Ramos (cell line): Measurements from ENCODE around the gene UGT2B17.
"Not testable (repeated sequence)": the region's sequence is repeated elsewhere in the genome, so short reads cannot be mapped to it uniquely, and the experiment has no call there.

Experiments
- in situ Hi-C: fragments of 300-500 bp; cut with MboI; formaldehyde crosslinking; loops from one replicate; pipeline ENCODE4 v1.14.3; 2022; ENCODE audit warnings: low sequenced_read_pairs; ENCODE audit not compliant: unreplicated experiment

Gene UGT2B17

DNA sequence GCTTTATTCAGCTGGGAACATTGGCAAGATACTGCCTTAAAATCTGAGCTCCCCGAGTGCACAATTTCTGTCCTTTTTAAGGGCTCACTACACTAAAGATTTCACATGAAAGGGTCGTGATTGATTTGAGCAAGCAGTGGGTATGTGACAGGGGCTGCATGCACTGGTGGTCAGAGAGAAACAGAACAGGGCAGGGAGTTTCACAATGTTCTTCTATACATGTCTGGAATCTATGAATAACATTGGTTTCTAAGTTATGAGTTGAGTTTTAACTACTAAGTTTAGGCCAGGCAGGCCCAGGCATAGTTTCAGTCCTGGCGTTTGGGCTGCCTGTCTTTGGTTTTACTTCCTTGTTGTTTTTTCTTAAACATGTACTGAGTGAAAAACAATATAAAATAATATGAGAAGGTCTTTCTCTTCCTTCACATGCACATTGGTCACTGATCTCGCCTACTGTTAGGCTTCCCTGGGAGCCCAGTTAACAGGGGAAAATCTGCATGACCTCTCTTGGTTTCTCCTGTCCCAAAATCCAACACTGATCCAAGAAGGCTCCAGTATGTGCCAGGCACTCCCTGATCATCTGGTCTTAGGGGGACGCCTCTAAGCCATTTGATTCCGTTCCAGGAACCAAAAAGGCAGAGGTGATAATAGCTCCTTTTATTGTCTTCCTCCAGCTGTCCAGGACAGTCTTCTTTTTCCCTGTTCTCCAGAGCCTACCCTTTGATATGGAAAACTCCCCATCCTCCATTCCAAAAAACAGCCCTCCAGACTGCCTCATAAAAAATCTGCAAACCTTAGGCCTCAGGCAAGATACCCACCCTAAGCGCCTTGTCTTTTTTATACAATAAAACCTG lies at the start of gene UGT2B17:
UGT2B17 (minus strand) TSS at position 51 of the 854 bp plus-strand sequence. CDS start 7,838 bp downstream, outside the sequence.
- in situ Hi-C loops = no loop called here

DNA sequence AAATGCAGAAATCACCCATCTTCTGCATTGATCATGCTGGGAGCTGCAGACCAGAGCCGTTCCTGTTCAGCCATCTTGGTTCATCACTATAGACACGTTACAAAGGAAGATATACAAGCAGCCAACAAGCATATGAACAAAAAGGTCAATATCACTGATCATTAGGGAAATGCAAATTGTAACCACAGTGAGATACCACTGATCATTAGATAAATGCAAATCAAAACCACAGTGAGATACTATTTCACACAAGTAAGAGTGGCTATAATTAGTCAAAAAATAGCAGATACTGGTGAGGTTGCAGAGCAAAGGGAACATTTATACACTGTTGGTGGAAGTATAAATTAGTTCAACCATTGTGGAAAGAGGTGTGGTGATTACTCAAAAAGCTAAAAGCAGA lies 46.6 kb upstream of the UGT2B17 start:
- in situ Hi-C loops = not testable (repeated sequence)

DNA sequence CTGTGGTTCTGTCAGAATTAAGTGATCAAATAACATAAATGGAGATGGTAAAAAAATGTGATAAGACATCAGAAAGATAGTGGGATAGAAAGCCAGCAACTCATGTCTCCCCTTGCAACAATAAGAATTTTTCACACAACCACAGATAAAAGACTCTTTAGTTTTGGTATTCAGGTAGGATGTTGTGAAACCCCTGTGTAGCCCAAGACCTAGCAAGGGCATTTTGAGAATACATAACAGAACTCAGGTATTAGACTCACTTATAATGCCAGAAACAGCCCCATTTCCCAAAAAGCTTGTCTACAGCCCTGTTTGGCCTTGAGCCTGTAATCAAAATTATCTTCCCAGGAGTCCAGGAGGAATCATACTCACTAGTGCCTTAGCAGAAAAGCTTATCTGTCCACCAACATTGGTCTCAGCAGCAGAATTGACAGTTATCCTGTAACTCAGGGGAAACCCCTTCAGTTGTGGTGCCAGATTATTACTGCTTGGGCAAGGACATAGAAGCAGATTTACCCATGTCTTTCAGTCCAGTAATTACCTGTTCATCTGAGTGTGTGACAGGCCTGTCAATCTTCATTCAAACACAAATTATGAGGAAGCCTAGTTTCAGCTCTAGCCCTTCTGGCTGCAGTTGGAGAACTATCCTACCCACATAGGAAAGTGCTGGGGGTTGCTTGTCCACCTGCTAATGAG lies 41.0 kb upstream of the UGT2B17 start:
- in situ Hi-C loops = no loop called here

DNA sequence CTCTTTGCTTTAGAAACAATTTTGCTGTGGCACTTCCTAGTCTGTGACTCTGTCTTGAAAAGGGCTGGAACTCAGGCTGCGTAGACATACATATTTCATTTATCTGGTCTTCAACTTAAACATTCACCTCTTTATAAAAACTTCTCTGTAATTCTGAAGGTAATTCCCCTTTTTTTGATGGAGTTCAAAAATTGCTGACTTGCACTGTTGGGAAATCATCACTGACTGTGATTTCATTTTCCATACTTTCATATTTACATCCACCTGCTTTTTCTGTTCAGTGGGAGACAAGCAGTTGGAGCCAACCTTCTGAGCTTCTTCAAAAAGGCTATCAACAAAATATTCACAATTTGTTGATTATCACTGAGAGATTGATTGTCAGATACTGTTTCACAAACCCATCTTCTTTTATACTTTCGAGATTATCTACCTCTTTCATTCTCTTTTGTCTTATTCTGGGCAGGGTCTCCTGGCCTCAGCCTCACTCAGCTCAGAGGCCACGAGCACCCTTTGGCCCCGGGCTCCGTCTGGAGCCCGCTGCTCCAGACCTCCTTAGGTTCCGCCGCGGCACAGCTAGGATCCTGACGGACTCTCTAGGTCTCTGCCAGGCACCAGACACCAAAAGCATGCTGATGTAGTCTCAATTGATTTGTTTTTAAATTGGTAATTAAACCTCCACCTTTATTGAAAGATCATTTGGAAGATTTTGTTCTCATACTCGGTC lies 39.7 kb upstream of the UGT2B17 start:
- in situ Hi-C loops = no loop called here

DNA sequence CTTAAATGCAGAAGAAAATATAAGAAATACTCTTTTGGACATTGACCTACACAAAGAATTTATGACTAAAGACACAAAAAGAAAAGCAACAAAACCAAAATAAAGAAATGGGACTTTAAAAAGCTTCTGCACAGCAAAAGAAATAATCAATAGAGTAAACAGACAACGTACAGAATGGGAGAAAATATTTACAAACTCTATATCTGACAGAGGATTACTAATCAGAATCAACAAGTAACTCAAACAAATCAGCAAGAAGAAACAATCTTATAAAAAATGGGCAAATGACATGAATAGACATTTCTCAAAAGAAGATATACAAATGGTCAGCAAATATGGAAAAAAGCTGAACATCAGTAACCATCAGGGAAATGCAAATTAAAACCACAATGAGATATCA lies 37.6 kb upstream of the UGT2B17 start:
- in situ Hi-C loops = no loop called here

DNA sequence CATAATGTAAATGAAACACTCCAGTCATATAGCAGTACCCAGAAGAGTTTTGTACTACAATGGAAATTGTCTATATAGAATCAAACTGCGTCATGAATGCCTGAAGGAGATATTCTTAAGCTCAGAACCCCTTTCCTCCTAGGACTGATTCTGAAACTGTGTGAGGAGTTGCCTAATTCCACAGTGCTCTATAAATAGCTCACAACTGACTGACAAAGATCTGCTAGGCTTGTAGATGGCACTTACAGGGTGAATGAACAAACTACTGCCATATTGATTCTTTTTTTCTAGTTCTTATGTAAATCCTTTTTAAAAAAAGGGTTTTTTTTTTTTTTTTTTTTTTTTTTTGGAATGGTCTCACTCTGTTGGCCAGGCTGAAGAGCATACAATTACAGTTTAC lies 30.1 kb upstream of the UGT2B17 start:
- in situ Hi-C loops = no loop called here

DNA sequence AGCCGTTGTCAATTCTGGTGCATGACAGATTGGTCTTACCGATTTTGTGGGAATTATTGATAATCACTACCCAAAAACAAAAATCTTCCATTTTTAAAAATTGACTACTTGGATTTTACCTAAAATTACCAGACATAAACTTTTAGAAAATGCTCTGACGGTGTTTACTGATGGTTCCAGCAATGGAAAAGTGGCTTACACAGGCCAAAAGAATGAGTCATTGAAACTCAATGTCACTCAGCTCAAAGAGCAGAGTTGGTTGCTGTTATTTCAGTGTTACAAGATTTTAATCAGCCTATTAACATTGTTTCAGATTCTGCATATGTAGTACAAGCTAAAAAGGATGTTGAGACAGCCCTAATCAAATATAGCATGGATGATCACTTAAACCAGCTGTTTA lies 23.0 kb upstream of the UGT2B17 start:
- in situ Hi-C loops = no loop called here

DNA sequence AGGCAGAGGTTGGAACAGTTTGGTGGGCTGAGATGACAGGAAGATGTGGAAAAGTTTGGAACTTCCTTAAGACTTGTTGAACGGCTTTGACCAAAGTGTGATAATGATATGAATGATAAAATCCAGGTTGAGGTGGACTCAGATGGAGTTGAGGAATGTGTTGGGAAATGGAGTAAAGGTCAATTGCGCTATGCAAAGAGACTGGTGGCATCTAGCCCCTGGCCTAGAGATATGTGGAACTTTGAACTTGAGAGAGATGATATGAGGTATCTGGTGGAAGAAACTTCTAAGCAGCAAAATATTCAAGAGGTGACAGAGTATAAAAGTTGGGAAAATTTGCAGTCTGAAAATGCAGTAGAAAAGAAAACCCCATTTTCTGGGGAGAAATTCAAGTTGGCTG lies 21.4 kb upstream of the UGT2B17 start:
- in situ Hi-C loops = no loop called here

DNA sequence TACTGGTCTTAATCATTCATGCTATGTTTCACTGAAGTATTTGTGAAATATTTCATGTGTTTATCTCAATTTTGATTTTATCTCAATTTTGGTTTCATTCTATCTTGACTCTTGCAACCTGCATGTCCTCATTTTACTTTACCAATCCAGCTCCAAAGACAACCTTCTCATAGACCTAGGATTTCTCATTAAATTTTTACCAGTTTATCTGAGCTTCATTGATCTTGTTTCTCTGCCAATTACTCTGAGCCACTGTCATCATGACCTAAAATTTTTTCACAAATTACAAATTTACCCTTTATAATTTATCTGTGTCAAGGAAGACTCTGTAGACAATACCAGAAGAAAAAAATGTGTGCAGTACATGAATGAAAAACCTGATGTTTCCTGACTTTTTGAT lies 18.6 kb upstream of the UGT2B17 start:
- in situ Hi-C loops = no loop called here

DNA sequence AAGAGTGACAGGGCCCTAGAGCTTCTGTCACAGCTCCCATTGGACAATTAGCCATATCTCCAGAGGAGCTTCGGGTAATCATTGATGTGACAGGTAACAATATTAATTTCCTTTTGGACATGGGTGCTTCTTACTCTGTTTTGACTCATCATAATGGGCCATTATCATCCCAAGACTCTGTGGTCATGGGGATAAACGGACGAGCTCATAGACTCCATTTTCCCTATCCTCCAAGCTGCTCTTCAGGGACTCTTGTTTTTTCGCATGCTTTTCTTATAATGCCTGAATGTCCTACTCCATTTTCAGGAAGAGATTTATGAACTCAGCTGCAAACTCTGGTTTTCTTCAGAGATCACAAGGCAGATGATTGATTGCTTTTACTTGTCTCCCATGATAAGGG lies 17.0 kb upstream of the UGT2B17 start:
- in situ Hi-C loops = no loop called here

DNA sequence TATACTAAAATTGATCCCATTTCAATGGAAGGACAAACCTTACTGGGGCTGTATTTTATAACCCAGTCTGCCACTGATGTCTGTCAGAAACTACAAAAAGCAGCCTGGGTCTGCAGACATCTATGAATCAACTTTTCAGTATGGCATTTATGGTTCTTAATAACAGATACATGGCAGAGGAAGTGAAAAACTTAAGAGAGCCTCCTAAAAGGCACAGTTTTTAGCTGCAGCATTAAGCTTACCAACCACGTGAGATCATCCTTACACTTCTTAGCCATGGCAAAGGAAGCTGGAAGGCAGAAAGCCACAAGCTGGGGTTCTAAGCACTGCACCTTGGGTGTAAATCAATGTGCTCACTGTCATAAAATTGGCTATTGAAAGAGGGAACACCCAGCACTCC lies 16.6 kb upstream of the UGT2B17 start:
- in situ Hi-C loops = no loop called here

DNA sequence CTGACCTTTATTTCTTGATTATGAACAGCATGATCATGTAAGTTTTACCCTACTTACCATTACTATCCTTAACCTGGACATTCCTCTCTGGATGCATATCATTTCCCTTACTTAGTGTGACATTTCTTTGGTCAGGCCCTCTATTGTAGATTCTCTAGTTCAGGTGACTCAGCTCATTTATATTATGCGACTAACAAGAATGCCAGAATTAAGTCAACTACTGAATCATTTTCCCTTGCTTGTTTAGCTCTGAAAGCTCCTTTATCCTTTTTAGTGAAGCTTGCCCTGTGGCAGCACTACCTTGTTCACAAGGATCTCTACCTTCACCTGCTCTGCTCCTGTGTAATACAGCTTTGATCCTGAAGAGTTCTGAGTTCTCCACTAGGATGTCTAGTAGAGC lies 15.1 kb upstream of the UGT2B17 start:
- in situ Hi-C loops = no loop called here

DNA sequence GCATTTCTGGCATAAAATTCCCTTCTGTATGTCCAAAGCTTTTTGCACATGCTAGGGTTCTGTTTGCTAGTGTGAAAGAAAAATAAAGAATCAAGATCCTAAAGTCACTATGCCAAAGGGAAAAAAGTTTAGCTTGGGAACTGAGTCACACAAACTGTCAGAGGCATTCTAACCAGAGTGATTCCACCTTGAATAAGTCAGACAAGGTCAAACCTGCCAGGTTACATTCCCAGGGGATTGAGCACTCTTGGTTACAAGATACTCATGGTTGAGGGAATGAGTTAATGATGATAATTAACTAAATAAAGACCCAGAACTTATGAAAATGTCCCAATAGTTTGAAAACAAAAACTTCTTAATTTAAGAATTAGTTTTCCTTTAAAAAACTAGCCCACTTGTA lies 13.7 kb upstream of the UGT2B17 start:
- in situ Hi-C loops = no loop called here

DNA sequence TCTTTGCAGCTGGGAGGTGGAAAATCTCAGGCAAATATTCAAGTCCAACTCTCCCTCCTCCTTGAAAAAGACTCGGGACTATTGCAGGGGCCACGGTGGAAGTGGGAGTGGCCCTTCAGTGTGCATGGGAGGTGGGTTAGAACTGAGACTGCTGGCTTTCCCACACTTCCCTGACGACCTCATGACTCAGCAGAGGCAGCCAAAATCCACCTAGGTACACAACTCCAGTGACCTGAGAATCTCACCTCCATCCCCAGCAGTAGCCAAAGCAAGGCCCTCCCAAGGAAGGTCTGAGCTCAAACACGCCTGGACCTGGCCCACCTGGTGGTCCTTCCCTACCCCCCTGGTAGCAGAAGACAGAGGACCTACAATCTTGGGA lies 6.2 kb upstream of the UGT2B17 start:
- in situ Hi-C loops = no loop called here

DNA sequence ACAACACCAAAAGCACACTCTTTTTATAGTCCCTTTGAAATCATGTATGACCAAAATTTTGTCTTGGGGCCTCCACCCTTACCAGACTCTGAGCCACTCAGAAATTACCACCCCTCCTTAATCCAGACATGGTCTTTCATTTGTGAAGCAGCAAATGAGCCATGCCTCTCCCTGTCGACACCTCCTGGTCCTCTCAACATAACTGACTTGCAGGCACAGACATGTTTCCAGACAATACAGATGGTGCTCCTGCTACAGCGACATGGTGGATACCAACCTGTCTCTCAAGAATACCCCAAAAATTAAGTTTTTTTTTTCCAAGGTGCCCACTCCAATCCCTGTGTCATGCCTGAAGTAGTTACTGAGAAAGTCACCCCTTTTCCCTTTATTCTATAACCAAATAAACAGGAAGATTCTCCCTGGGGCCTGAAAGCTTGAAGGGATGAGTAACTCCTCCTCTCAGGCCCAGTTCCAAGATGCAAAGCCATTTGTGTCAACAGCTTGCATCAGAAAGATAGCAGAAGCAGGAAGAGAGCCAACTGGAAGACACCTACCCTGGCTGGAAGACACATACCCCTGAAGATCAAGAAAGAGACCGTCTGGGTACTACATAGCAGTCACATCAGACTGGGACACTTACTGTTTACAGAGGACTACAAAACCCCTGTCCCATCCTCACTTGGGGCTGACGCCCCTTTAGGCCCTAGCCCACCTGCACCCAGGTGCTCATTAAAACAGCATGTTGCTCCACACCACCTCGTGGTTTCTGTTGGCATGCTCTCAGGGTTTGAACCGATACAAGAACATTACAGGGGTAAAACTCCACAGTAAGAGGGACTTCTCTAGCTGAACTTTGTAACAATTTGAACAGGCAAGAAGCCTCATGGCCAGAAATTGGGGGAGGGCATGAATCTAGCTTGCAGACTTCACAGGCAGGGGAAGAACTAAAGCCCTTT lies 5.5 kb upstream of the UGT2B17 start:
- in situ Hi-C loops = no loop called here

DNA sequence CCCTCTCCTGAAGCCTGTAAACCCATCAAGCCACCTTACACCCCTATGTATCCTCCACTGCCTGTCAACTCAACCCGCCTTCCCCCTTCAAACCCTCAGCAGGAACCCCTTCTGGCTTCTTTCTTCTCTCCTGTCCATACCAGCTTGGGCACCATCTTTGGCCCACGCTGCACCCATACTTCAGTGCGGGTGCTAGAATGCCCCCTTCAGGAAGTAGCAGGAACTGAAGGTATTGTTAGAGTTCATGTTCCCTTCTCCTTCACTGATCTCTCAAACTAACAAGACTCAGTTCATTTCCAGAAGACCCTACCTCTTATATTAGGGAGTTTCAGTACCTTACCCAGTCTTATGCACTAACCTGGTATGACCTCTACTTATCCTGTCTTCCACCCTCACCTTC lies 1.5 kb upstream of the UGT2B17 start:
- in situ Hi-C loops = no loop called here

DNA sequence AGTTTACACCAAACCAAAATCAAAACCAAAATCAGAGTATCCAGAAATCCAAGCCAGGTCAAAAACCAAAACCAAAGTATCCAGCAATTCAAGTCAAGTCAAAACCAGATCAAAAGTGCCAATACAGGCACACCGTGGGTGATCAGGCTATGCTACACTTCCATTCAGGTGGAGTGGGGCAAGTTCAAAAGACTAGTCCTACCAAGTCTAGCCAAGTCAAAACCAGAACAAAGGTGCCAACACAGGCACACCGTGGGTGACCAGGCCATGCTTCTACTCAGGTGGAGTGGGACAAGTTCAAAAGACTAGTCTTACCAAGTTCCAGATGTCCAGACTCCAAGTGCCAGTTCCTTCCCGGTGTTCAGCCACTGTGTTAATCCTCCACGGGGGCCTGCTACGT lies 486 bp downstream of the UGT2B17 start:
- in situ Hi-C loops = not testable (repeated sequence)

DNA sequence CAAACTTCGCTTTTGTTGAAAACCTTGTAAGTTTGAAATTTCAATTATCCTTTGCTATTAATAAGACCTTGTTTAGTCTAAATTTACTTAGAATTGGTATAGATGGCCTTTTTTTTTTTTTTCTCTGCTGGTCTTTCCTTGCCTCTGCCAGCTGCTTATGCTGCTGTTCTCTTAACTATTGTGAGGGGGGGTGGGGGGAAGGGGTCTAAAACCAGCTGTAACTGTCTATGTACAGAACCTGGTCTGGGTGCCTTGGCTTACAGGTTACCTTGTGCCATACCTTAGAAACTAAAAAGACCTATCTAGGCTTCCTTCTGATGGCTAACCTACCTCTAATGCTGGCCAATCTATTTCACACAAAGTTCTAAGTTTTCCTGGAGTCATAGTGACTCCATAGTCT lies 1.0 kb downstream of the UGT2B17 start:
- in situ Hi-C loops = no loop called here

DNA sequence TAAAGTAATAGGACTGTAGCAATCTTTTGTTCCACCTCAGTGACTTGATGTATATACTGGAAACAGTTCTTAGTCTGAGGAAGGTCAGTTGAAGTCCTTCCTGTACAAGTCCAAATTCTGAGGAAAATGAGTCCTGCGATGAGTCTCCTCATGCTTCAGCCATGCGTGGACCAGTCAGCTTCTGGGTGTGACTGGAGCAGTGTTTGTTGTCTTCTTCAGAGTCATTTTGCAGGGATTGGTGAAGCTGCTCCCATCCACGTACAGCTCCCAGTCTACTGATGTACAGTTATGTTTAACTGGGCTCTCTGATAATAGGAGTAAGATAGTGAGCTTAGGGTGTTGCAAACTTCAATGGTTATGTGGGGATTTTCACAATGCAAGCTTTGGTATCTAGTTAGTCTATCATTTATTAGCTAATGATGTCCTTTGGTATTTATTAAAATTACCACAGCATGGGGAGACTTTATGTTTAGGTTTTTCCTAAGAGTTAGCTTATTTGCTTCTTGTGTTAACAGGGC lies 3.4 kb downstream of the UGT2B17 start:
- in situ Hi-C loops = no loop called here

DNA sequence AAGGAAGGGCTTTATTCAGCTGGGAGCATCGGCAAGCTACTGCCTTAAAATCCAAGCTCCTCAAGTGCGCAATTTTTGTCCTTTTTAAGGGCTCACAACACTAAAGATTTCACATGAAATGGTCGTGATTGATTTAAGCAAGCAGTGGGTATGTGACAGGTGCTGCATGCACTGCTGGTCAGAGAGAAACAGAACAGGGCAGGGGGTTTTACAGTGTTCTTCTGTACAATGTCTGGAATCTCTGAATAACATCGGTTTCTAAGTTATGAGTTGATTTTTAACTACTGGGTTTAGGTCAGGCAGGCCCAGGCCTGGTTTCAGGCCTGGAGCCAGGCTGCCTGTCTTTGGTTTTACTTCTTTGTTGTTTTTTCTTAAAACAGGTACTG lies 6.0 kb downstream of the UGT2B17 start:
- in situ Hi-C loops = no loop called here
